DOHH2 (cell line): ENCODE results near the gene GMDS.

ENCODE experiments used
- CTCF ChIP-seq: fragments of 200-600 bp; sonication (generic); IDR thresholded peaks from one replicate; pipeline ENCODE4 v1.5.1; 2014; ENCODE audit warnings: antibody characterized with exemption, mild to moderate bottlenecking, low read depth, low read length; ENCODE audit not compliant: poor library complexity, severe bottlenecking
- EZH2phosphoT487 ChIP-seq: fragments of 200-600 bp; sonication (generic); IDR thresholded peaks from 2 replicates; pipeline ENCODE4 v1.6.1; 2017; ENCODE audit warnings: borderline replicate concordance, mild to moderate bottlenecking, antibody characterized with exemption, low read length, moderate library complexity, mixed read lengths

- TF ChIP-seq CTCF (no peak), EZH2phosphoT487 (no peak)
Measured at GRCh38 chr6:1713016-1713600, 532.3 kb downstream of the GMDS start.
